GM19463 (cell line): Measurements from ENCODE around the gene KAT14.
"Not testable (repeated sequence)": the region's sequence is repeated elsewhere in the genome, so short reads cannot be mapped to it uniquely, and the experiment has no call there.

ENCODE experiments used
- ATAC-seq: cut with Tn5 transposase; IDR thresholded peaks from one replicate; pipeline ENCODE4 v1.9.1; 2021; ENCODE audit warnings: mild to moderate bottlenecking, moderate library complexity; ENCODE audit not compliant: unreplicated experiment

The KAT14 gene

GRCh38 chr20:18137412-18138265 is at the start of gene KAT14, which contains the start of gene PET117:
KAT14 (plus strand) TSS chr20:18137863; CDS start chr20:18142661, 4,798 bp downstream.
PET117 (plus strand) TSS chr20:18137863; CDS start chr20:18137956, 93 bp downstream.
- peak; percentile 80 for ATAC-seq

GRCh38 chr20:18088298-18088697 is 49.4 kb upstream of the KAT14 start:
- ATAC-seq, result not testable (repeated sequence)

- ATAC-seq, result not testable (repeated sequence)
Observed at GRCh38 chr20:18088841-18089240, 48.8 kb upstream of the KAT14 start.

- no peak for ATAC-seq
Observed at GRCh38 chr20:18090044-18090443, 47.6 kb upstream of the KAT14 start.

GRCh38 chr20:18090477-18090876 is 47.2 kb upstream of the KAT14 start:
- ATAC-seq, result no peak

- no peak for ATAC-seq
Observed at GRCh38 chr20:18091623-18092022, 46.0 kb upstream of the KAT14 start.

GRCh38 chr20:18092890-18093289 is 44.8 kb upstream of the KAT14 start:
- no peak for ATAC-seq

- no peak for ATAC-seq
Observed at GRCh38 chr20:18093388-18093787, 44.3 kb upstream of the KAT14 start.

GRCh38 chr20:18094191-18094590 is 43.5 kb upstream of the KAT14 start:
- no peak for ATAC-seq

GRCh38 chr20:18100569-18100968 is 37.1 kb upstream of the KAT14 start:
- not testable (repeated sequence) for ATAC-seq

GRCh38 chr20:18101125-18101810 is 36.4 kb upstream of the KAT14 start:
- no peak for ATAC-seq

GRCh38 chr20:18103497-18103896 is 34.2 kb upstream of the KAT14 start:
- ATAC-seq, result no peak

GRCh38 chr20:18108326-18108725 is 29.3 kb upstream of the KAT14 start:
- no peak for ATAC-seq

GRCh38 chr20:18128574-18128973 is 9.1 kb upstream of the KAT14 start:
- not testable (repeated sequence) for ATAC-seq

GRCh38 chr20:18132663-18133062 is 5.0 kb upstream of the KAT14 start:
- ATAC-seq, result no peak

- no peak for ATAC-seq
Observed at GRCh38 chr20:18133962-18134361, 3.7 kb upstream of the KAT14 start.

- ATAC-seq, result peak; percentile 29
Observed at GRCh38 chr20:18138266-18138582, 561 bp downstream of the KAT14 start.

GRCh38 chr20:18138639-18139583 is 1.2 kb downstream of the KAT14 start:
- ATAC-seq, result no peak

- ATAC-seq, result no peak
Observed at GRCh38 chr20:18139832-18140231, 2.2 kb downstream of the KAT14 start.

GRCh38 chr20:18144541-18145099 is 7.0 kb downstream of the KAT14 start:
- no peak for ATAC-seq

- no peak for ATAC-seq
Observed at GRCh38 chr20:18154342-18154741, 16.7 kb downstream of the KAT14 start.
